HG02970 (cell line): ENCODE data around the gene TXLNB.
"Not testable (repeated sequence)": the region's sequence is repeated elsewhere in the genome, so short reads cannot be mapped to it uniquely, and the experiment has no call there.

Source experiments
- ATAC-seq: cut with Tn5 transposase; IDR thresholded peaks from one replicate; pipeline ENCODE4 v1.9.1; 2021; ENCODE audit warnings: mild to moderate bottlenecking, moderate library complexity, moderate number of reproducible peaks; ENCODE audit not compliant: unreplicated experiment, low FRiP score

TXLNB gene

GRCh38 chr6:139240161-139241010, 51.4 kb downstream of the TXLNB start:
- no peak for ATAC-seq

DNA sequence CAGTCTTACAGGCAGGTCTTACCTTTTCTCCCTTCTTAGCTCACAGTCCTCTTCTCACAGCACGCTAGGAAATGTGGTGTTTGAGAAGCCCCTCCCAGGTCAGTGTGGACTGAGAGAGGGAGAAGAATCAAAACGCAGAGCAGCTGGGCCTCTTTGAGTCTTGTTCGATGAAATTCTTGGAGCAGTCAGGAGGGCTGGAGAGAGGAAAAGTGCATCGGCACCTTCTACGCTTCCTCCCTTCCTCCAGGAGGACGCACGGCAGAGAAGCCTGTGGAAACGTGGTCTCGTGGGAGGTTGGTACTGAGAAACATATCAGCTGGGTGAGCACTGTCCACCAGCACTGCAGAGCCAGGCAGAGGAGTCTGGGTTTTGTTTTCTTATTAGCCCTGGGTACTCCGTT, 52.7 kb downstream of the TXLNB start:
- no peak for ATAC-seq

DNA sequence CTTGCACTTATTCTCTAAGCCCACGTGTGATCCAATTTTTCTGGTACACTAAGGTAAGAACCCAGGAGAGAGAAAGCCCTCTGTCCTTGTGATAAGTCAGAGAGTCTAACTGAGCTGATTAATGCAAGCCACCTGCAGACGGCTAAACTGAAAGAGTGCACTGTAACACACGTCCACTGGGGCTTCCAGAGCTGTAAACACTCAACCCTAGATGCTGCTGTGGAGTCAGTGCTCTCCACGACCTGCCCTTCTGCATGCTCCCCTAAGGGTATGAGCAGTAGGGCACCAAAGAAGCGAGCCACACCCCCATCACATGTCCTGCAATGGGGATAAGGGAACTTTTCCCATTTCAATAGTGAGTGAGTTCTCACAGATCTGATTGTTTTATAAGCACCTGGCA, 55.7 kb downstream of the TXLNB start:
- no peak for ATAC-seq

GRCh38 chr6:139235661-139236060, 56.1 kb downstream of the TXLNB start:
- no peak for ATAC-seq

- ATAC-seq, result not testable (repeated sequence)
These were observed 57.6 kb downstream of the TXLNB start for GRCh38 chr6:139234193-139234592.

DNA sequence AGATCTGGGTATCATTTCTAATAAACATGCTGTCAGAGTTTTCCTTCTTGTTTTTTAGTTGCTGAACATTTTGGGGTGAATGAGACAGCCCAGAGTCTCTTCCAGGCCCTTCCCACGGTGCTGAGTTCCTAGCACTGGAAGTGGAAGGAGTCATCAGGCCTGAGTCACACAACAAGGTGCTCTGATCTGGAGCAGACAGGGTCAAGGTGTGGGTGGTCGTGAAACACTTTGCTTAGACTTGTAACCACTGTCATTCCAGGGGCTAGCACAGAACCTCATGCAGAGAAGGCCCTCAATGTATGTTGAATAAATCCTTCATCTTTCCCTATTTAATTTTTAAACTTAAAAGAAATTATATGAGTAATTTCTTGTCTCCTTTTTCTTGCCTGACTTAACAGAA, 60.6 kb downstream of the TXLNB start:
- ATAC-seq, result no peak

DNA sequence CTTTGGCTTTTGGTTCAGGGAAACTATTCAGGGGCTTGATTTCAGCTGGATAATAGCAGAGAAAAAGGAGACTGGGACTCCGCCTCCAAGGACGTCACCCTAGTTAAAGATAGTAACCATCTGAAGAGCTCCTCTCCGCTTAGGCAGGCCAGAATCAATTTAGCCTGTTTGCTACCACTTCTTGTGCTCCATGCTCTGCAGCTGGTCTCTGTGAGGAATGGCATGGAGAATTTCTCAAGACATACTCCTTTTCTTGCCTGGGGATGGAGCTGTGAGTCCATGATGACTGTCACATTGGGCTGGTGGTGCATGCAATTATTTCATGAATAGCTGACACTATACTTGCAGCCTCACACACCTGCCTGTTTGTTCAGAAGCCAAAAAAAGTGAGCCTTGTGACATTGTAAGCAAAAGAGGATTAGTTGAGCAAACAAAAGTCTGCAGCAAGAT, 61.4 kb downstream of the TXLNB start:
- no peak for ATAC-seq

- ATAC-seq, result not testable (repeated sequence)
These were observed 63.4 kb downstream of the TXLNB start for GRCh38 chr6:139228387-139228786.

- no peak for ATAC-seq
These were observed 72.1 kb downstream of the TXLNB start for GRCh38 chr6:139219746-139220145.

DNA sequence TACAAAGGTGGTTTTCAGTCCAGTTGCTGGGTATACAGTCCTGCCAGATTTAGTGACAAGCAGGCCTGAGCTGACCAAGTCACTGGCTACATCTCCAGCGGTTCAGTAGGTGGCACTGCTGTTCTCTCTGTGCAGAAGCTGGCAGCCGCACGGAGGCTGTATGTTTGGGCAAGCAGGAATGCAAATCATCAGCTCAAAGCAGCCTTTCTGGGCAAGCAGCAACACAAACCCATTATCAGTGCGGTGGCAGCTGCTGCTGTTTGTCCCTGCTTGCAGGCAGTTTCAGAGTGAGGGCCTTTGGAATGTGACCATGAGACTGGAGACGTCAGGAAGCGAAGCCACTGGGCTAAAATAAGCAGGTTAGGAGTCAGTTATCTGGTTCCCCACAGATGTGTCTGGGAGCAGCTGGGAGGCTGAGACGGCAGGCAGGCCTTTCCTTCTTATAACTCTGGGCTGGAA, 72.5 kb downstream of the TXLNB start:
- peak; percentile 99 for ATAC-seq

- ATAC-seq, result not testable (repeated sequence)
These were observed 79.3 kb downstream of the TXLNB start for GRCh38 chr6:139212460-139212859.

- not testable (repeated sequence) for ATAC-seq
These were observed 81.0 kb downstream of the TXLNB start for GRCh38 chr6:139210766-139211165.

DNA sequence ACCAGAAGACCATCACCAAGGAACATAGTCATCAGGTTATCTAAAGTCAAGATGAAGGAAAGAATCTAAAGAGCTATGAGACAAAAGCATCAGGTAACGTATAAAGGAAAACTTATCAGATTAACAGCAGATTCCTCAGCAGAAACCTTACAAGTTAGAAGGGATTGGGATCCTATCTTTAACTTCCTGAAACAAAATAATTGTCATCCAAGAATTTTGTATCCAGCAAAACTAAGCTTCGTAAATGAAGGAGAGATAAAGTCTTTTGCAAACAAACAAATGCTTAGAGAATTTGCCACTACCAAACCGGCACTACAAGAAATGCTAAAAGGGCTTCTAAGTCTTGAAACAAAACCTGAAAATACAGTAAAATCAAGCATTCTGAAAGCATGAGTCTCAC, 86.0 kb downstream of the TXLNB start:
- no peak for ATAC-seq

DNA sequence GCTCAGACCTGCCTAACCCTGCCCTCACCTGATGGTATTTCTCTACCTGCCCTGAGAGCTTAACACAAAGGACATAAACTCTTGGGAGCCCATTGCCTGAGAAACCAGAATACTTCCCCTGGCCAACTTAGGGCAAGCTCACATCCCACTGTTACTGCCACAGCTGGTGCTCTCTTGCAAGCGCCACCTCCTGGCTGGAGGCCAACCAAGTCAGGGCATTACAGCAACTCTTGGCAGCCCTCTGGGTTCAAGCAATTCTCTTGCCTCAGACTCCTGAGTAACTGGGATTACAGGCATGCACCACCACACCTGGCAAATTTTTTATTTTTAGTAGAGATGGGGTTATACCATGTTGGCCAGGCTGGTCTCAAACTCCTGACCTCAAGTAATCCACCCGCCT, 86.8 kb downstream of the TXLNB start:
- ATAC-seq, result no peak

DNA sequence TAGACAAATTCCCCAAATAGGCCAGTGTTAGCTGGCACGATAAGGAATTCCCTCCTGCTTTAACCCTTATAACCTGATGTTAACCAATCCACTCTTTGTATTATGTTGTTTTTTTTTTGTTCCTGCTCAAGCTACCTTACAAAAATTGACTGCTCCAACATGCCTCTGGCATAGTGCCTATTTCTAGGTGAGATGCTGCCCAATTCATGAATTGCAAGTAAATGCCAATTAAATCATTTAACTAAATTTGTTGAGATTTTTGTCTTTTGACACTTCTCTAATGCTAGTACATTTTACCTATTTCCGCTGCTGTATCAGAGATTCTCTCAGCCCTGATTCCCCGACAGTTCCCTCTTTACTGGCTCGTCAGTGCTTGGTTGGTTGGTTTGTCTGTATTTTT, 90.4 kb downstream of the TXLNB start:
- ATAC-seq, result no peak

- no peak for ATAC-seq
These were observed 93.1 kb downstream of the TXLNB start for GRCh38 chr6:139198529-139199288.

GRCh38 chr6:139194740-139195139, 97.1 kb downstream of the TXLNB start:
- no peak for ATAC-seq
